Measurements from ENCODE around the gene VMP1.
"Not testable (repeated sequence)": the region's sequence is repeated elsewhere in the genome, so short reads cannot be mapped to it uniquely, and the experiment has no call there.

VMP1 gene

GRCh38 chr17:59756236-59756818 lies 48.9 kb downstream of the VMP1 start:
- no peak for DNase-seq

- DNase-seq: no peak
Observed at GRCh38 chr17:59757043-59757442, 49.6 kb downstream of the VMP1 start.

- DNase-seq: no peak
Observed at GRCh38 chr17:59757470-59757869, 50.0 kb downstream of the VMP1 start.

- no peak for DNase-seq
Observed at GRCh38 chr17:59757881-59758385, 50.5 kb downstream of the VMP1 start.

GRCh38 chr17:59758998-59759651 lies 51.7 kb downstream of the VMP1 start:
- not testable (repeated sequence) for DNase-seq

GRCh38 chr17:59760160-59760559 lies 52.7 kb downstream of the VMP1 start:
- DNase-seq: no peak

- DNase-seq: no peak
Observed at GRCh38 chr17:59761385-59762048, 54.1 kb downstream of the VMP1 start.

GRCh38 chr17:59762049-59762823 lies 54.8 kb downstream of the VMP1 start:
- no peak for DNase-seq

- DNase-seq: no peak
Observed at GRCh38 chr17:59762824-59763374, 55.4 kb downstream of the VMP1 start.

- DNase-seq: no peak
Observed at GRCh38 chr17:59763861-59764260, 56.4 kb downstream of the VMP1 start.

- DNase-seq: no peak
Observed at GRCh38 chr17:59764292-59764741, 56.9 kb downstream of the VMP1 start.

- DNase-seq: no peak
Observed at GRCh38 chr17:59765038-59765437, 57.6 kb downstream of the VMP1 start.

- DNase-seq: no peak
Observed at GRCh38 chr17:59766491-59766890, 59.0 kb downstream of the VMP1 start.

GRCh38 chr17:59767176-59767575 lies 59.7 kb downstream of the VMP1 start:
- DNase-seq: no peak

- DNase-seq: no peak
Observed at GRCh38 chr17:59769887-59770286, 62.4 kb downstream of the VMP1 start.

GRCh38 chr17:59771093-59771492 lies 63.6 kb downstream of the VMP1 start:
- no peak for DNase-seq

GRCh38 chr17:59775786-59776350 lies 68.4 kb downstream of the VMP1 start:
- no peak for DNase-seq

GRCh38 chr17:59776577-59776976 lies 69.1 kb downstream of the VMP1 start:
- no peak for DNase-seq

GRCh38 chr17:59777033-59777432 lies 69.6 kb downstream of the VMP1 start:
- no peak for DNase-seq

- DNase-seq: no peak
Observed at GRCh38 chr17:59778996-59779395, 71.5 kb downstream of the VMP1 start.

- no peak for DNase-seq
Observed at GRCh38 chr17:59779521-59779920, 72.1 kb downstream of the VMP1 start.

GRCh38 chr17:59780548-59780947 lies 73.1 kb downstream of the VMP1 start:
- DNase-seq: not testable (repeated sequence)

All from NK-92 treated with Interleukin-12 subunit alpha and Interleukin-12 subunit beta, amount 100 ng/mL, for 24 hours (cell line).